IMR-90 (cell line): ENCODE results near the gene CYP1A2.

ENCODE experiments used
- BHLHE40 ChIP-seq: fragments of 150-350 bp; IDR thresholded peaks from 2 replicates; pipeline ENCODE4 v1.6.1; 2016; ENCODE audit warnings: mild to moderate bottlenecking, low read depth, low read length
- CEBPB ChIP-seq: IDR thresholded peaks from 2 replicates; pipeline ENCODE4 v1.6.1; 2012; ENCODE audit warnings: low read depth, low read length, improper control_type of control experiment
- CHD1 ChIP-seq: IDR thresholded peaks from 2 replicates; pipeline ENCODE4 v1.6.1; 2012; ENCODE audit warnings: low read depth, low read length, improper control_type of control experiment
- MAFK ChIP-seq: IDR thresholded peaks from 2 replicates; pipeline ENCODE4 v1.6.1; 2012; ENCODE audit warnings: low read depth, low read length, improper control_type of control experiment
- MAZ ChIP-seq: IDR thresholded peaks from 2 replicates; pipeline ENCODE4 v1.6.1; 2012; ENCODE audit warnings: low read depth, mild to moderate bottlenecking, low read length, improper control_type of control experiment, moderate library complexity, borderline replicate concordance
- MXI1 ChIP-seq: IDR thresholded peaks from 2 replicates; pipeline ENCODE4 v1.6.1; 2012; ENCODE audit warnings: low read depth, mild to moderate bottlenecking, low read length, moderate library complexity, borderline replicate concordance
- NFE2L2 ChIP-seq: fragments of 150-350 bp; IDR thresholded peaks from 2 replicates; pipeline ENCODE4 v1.6.1; 2016; ENCODE audit warnings: low read depth, mild to moderate bottlenecking, low read length
- POLR2A ChIP-seq: IDR thresholded peaks from 2 replicates; pipeline ENCODE4 v1.6.1; 2012; ENCODE audit warnings: mild to moderate bottlenecking, low read depth, low read length
- RAD21 ChIP-seq: IDR thresholded peaks from 2 replicates; pipeline ENCODE4 v1.6.1; 2012; ENCODE audit warnings: low read length, improper control_type of control experiment
- RCOR1 ChIP-seq: IDR thresholded peaks from 2 replicates; pipeline ENCODE4 v1.6.1; 2012; ENCODE audit warnings: mild to moderate bottlenecking, low read length, improper control_type of control experiment; ENCODE audit not compliant: insufficient replicate concordance
- RFX5 ChIP-seq: IDR thresholded peaks from 2 replicates; pipeline ENCODE4 v1.8.0; 2012; ENCODE audit warnings: low read depth, mild to moderate bottlenecking, low read length, moderate library complexity
- USF2 ChIP-seq: fragments of 150-350 bp; IDR thresholded peaks from 2 replicates; pipeline ENCODE4 v1.6.1; 2017; ENCODE audit warnings: mild to moderate bottlenecking, antibody characterized with exemption, low read length, low read depth
- TF ChIP-seq, protein P1 (sequence below): conservative IDR thresholded peaks from 2 replicates; pipeline ENCODE4 v1.5.1; 2012; ENCODE audit warnings: mild to moderate bottlenecking, low read depth, low read length, improper control_type of control experiment
- TF ChIP-seq, protein P2 (sequence below): fragments of 150-350 bp; IDR thresholded peaks from 2 replicates; pipeline ENCODE4 v1.6.1; 2016; ENCODE audit warnings: low read depth, mild to moderate bottlenecking, low read length, moderate library complexity, borderline replicate concordance

DNA sequence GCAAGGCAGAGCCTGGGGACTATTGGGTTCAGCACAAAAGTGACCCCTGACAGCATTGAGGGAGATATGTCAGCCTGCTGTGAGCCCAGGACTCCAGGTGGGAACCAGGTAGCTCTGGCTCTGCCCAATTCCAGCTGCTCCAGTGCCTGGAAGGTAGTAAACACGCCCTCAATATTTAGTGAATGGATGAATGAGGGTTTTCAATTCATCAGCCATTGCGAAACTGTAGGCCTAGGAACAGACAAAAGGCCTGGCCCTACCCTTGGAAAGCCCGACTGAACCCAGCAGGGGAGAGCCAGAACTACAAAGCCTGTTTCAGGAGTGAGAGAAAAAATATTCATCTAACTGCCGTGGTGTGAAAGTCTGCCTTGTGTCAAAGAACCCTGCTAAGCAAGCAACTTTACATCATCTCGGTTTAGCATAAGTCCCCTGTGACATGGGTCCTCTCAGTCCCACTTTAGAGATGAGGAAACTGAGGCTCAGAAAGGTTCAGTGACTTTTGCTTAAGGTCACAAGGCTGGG, 25.1 kb downstream of the CYP1A2 start:
- no peak for TF ChIP-seq POLR2A
- TF ChIP-seq, protein P1, sequence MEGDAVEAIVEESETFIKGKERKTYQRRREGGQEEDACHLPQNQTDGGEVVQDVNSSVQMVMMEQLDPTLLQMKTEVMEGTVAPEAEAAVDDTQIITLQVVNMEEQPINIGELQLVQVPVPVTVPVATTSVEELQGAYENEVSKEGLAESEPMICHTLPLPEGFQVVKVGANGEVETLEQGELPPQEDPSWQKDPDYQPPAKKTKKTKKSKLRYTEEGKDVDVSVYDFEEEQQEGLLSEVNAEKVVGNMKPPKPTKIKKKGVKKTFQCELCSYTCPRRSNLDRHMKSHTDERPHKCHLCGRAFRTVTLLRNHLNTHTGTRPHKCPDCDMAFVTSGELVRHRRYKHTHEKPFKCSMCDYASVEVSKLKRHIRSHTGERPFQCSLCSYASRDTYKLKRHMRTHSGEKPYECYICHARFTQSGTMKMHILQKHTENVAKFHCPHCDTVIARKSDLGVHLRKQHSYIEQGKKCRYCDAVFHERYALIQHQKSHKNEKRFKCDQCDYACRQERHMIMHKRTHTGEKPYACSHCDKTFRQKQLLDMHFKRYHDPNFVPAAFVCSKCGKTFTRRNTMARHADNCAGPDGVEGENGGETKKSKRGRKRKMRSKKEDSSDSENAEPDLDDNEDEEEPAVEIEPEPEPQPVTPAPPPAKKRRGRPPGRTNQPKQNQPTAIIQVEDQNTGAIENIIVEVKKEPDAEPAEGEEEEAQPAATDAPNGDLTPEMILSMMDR, result no peak
- TF ChIP-seq MXI1, result no peak
- TF ChIP-seq CHD1, result no peak
- peak; percentile 62 for TF ChIP-seq CEBPB
- no peak for TF ChIP-seq USF2
- no peak for TF ChIP-seq RAD21
- no peak for TF ChIP-seq MAZ
- TF ChIP-seq RCOR1, result no peak
- no peak for TF ChIP-seq RFX5
- TF ChIP-seq, protein P2, sequence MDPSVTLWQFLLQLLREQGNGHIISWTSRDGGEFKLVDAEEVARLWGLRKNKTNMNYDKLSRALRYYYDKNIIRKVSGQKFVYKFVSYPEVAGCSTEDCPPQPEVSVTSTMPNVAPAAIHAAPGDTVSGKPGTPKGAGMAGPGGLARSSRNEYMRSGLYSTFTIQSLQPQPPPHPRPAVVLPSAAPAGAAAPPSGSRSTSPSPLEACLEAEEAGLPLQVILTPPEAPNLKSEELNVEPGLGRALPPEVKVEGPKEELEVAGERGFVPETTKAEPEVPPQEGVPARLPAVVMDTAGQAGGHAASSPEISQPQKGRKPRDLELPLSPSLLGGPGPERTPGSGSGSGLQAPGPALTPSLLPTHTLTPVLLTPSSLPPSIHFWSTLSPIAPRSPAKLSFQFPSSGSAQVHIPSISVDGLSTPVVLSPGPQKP, result no peak
- no peak for TF ChIP-seq BHLHE40
- TF ChIP-seq NFE2L2, result no peak
- no peak for TF ChIP-seq MAFK
